Ramos (cell line): ENCODE measurements around the gene DNAJC3.

Experiments
- in situ Hi-C: fragments of 300-500 bp; cut with MboI; formaldehyde crosslinking; loops from one replicate; pipeline ENCODE4 v1.14.3; 2022; ENCODE audit warnings: low sequenced_read_pairs; ENCODE audit not compliant: unreplicated experiment

DNAJC3 gene, protein sequence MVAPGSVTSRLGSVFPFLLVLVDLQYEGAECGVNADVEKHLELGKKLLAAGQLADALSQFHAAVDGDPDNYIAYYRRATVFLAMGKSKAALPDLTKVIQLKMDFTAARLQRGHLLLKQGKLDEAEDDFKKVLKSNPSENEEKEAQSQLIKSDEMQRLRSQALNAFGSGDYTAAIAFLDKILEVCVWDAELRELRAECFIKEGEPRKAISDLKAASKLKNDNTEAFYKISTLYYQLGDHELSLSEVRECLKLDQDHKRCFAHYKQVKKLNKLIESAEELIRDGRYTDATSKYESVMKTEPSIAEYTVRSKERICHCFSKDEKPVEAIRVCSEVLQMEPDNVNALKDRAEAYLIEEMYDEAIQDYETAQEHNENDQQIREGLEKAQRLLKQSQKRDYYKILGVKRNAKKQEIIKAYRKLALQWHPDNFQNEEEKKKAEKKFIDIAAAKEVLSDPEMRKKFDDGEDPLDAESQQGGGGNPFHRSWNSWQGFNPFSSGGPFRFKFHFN

GRCh38 chr13:95676762-95677563 is at the start of gene DNAJC3:
Gene DNAJC3, plus strand, starts transcription at chr13:95677139. Its CDS starts 117 bp downstream, at chr13:95677256.
- in situ Hi-C loops: loop anchor here (25.0 kb wide), 1 partner anchor 1090 kb away; the partner anchor contains the start of gene TGDS

DNA sequence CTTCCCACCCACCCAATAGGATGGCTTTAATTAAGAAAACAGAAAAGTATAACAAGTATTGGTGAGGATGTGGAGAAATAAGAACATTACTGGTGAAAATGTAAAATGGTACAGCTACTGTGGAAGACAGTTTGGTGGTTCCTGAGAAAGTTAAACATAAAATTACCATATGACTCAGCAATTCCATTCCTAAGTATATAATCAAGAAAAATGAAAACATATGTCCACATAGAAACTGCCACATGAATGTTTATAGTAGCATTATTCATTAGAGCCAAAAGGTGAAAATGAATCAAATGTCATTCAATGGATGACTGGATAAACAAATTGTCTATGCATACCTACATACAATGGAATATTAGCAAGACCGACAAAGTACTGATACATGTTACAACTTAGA is 49.3 kb upstream of the DNAJC3 start:
- in situ Hi-C loops: no loop called here

DNA sequence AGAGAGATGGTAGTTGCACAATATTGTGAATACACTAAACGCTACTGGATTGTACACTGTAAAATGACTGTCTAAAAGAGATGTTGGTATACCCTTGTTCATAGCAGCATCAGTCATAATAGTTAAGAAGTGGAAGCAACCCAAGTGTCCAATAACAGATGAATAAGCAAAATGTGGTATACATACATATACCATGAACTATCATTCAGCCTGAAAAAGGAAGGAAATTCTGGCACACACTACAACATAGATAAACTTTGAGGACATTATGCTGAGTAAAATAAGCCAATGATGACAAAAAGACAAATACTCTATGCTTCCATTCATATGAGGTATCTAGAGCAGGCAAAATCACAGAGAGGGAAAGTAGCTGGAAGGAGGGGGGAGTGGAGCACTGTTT is 48.5 kb upstream of the DNAJC3 start:
- in situ Hi-C loops: no loop called here

DNA sequence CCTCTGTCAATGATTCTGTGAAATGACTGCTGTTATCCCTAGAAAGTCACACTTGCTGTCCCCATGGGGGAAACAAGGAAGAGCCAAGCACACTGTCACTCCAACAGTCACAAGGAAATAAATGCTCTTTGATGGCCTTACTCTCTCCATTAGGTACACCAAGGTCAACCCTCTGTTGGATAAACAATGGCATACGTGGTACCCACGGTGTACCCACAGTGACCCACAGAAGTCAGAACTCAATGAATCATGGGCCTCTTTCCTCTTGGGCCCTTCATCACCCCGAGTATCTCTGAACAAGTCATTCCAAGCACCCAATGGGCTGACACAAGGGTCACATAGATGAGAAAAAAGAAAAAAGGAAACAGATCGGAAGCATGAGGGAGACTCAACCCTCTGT is 47.9 kb upstream of the DNAJC3 start:
- in situ Hi-C loops: no loop called here

DNA sequence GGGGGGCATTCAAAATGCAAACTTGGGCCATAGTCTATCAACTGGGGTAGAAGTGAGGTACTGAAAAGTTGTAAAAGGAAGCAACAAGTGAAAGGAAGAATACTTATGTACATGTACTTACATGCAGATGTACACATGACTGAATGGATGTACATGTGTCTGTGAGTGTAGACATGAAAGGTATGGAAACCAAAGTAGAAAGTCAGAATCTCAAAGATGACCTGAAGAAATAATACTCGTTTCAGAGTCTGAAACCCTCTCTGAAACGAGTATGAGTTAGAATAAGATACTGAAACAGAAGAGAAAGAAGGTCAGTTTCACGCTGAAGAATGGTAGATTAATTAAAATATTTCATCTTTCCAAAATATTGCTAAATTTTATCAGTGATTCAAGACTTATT is 46.3 kb upstream of the DNAJC3 start:
- in situ Hi-C loops: no loop called here

DNA sequence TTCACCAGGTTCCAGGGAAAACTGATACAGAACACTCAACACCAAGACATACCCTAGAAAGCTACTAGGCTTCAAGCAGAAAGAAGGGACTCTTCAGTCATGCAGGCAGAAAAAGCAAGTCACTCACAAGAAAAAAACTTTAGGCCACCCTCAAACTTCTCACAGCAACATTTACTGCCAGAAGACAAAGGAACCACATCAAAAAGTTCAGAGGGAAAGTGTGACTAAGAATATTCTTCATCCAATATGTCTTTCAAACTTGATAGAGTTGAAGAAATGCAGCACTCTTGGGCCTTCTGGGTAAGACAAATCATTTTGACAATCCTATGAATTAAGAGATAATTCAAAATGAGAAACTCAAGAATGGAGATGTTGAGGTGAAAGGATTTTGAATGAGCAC is 40.1 kb upstream of the DNAJC3 start:
- in situ Hi-C loops: no loop called here

DNA sequence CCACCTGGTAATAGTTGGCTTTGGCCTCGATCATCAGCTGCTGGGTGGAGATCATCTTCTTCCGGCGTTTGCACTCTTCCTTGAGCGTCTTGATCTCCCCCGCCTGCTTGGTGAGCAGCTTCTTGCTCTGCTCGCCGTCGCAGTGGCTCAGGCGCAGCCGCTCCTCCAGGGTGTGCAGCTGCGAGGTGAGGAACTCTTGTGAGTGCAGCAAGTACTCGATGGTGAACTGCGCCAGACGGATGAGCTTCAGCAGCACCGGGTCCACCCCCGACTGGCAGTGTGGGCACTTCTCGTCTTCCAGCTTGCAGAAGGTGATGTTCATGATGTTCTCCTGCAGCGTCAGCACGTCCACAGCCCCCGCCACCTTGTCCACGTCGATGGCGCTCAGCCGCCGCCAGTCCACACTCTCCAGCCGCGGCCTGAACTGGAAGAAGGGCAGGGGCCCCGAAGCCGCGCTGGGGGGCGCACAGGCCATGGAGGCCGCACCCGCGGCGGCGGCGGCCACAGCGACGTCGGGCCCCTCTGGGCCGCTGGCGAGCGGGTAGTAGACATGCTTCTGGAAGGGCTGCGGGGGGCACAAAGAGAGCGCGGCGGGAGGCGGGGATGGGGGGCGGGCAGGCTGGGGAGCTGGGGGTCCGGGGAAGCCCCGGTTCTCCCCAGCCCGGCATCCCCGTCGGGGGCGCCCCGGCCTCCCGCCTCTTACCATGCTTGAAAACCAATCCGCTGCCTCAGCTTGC is 35.5 kb upstream of the DNAJC3 start:
- in situ Hi-C loops: no loop called here

GRCh38 chr13:95642028-95642621 is 34.8 kb upstream of the DNAJC3 start:
- in situ Hi-C loops: no loop called here

DNA sequence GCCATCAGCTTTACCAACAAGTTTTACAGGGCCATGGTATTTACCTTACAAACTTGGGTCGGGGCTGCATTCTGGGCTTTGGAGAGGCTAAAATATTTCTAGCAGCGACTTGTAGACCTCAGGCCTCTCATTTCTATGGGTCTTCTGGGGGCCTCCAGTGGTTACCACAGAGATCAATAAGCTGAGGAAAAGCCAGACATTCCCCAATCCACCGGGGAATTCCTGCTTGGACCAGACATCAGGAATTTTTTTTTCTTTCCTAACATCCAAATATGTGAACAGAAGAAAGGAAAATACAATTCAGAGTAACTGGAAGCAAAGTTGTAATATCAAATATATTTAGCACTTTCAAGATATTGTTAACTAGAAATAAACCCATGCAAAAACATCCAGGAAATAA is 33.9 kb upstream of the DNAJC3 start:
- in situ Hi-C loops: no loop called here

DNA sequence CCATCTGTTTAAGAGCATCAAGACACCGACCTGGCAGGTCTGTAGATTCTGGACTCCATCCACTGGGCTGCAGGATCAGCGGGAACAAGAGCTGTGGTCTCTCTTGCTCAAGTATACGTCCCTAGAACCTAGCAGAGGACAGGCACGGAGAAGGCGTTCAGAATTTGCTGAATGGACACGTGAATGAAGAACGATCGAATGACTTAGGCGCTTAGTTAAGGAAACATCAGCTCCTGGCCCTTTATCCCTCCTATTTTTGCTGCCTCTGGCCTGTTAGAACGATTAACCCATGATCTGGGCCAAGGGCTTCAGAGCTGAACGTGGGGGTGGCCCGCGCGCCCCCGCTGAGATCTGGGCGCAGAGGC is 33.4 kb upstream of the DNAJC3 start:
- in situ Hi-C loops: no loop called here

GRCh38 chr13:95643936-95644598 is 32.9 kb upstream of the DNAJC3 start:
- in situ Hi-C loops: no loop called here

DNA sequence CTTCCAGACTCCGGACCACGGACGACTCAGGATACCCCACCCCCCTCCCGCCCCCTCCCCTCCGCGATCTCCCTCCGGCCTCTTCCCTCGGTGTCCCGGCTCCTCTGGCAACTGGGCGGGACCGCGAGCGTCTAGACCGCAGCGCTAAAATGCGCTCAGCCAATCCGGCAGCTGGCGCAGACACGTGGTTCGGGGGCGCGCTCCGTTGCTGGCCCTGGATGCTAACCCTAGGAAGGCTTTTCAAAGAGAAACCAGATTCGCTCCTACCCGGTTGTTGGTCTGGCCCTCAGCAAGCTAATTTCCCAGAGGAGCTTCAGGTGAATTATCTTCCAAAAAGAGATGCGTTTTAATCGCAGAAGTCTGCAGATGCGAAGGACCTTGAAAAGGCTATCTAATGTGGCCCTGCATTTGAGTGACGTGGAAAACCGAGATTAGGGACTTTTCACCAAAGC is 32.3 kb upstream of the DNAJC3 start, which contains the start of gene DZIP1:
TSS of gene DZIP1 (minus strand) at position 106 of the 452 bp plus-strand sequence. CDS start 2,677 bp downstream, outside the sequence.
- in situ Hi-C loops: no loop called here

GRCh38 chr13:95647321-95647720 is 29.6 kb upstream of the DNAJC3 start:
- in situ Hi-C loops: no loop called here

- in situ Hi-C loops: no loop called here
Observed at GRCh38 chr13:95650696-95651095, 26.2 kb upstream of the DNAJC3 start.

- in situ Hi-C loops: no loop called here
Observed at GRCh38 chr13:95652244-95652764, 24.6 kb upstream of the DNAJC3 start.

- in situ Hi-C loops: no loop called here
Observed at GRCh38 chr13:95652821-95653220, 24.1 kb upstream of the DNAJC3 start.

DNA sequence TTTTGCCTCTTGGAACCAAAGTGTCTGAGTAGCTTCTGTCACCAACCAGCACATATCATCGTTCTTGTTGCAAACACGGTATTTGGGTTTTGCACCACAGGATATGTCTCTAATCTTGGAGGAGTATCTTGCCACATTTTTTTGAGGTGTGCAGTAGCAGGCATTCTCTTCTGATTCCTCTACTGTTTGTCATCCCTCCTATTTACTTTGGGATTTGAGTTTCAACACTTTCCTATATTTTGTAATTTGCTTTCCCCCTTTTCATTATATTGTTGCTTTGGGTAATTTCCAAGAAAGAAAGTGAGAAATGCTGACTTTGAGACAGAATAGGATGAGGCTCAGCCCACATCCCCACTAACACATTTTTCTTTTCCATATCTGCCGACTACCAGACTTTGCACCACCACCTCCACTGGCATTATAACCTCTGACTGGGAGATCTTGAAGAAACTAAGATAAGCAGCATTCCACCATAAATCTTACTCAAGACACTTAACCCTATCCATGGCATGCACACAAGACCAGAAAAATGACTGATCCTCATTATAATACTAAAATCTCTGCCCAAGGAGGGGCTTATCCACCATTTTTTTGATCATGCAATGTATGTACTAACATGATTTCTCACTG is 20.4 kb upstream of the DNAJC3 start:
- in situ Hi-C loops: no loop called here

DNA sequence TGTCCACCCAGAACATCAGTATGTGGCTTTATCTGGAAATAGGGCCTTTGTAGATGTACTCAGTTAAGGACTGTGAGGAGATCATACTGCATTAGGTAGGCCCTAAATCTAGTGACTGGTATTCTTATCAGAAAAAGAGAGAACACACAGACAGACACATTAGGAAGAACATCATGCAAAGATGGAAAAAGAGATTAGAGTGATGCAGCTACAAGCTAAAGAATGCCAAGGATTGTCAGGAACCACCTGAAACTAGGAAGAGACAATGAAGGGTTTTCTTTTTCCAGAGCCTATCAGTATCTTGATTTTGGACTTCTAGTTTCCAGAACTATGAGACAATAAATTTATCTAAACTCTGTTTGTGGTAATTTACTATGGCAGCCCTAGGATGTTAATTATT is 17.4 kb upstream of the DNAJC3 start:
- in situ Hi-C loops: no loop called here
